OCI-LY7 (cell line): ENCODE data around the gene PIK3R3. TPM values are rescaled to one million over a fixed set of nuclear protein-coding genes. Genes with fewer than 3 reads are reported as not detected.

Experiments used
- BruUV-seq: library from RNA; stranded (reverse); fragments of 400-500 nt; replicated peaks from 2 replicates; lab custom pipeline; 2021; lab: Mats Ljungman, UMichigan
- CTCF ChIA-PET: fragments of 300-600 bp; sonication (Branson Sonifier 250); formaldehyde crosslinking; loops from one replicate; lab custom pipeline; 2022; ENCODE audit warnings: antibody characterized with exemption; ENCODE audit not compliant: unreplicated experiment; lab: Charles Lee
- POLR2A ChIA-PET: fragments of 300-600 bp; sonication (Branson Sonifier 250); formaldehyde crosslinking; loops from one replicate; lab custom pipeline; 2022; ENCODE audit warnings: antibody characterized with exemption; lab: Charles Lee
- DNase-seq: peaks from one replicate; pipeline ENCODE4 v3.0.0-alpha.2; 2015; ENCODE audit warnings: low spot score
- H2AFZ ChIP-seq: fragments of 200-600 bp; sonication (generic), shearing (Covaris generic); 2 replicates; pipeline ENCODE4 v1.6.1; 2014; ENCODE audit warnings: mild to moderate bottlenecking, antibody characterized with exemption, low read length, moderate library complexity
- H3K27ac ChIP-seq: fragments of 200-600 bp; sonication (generic); 2 replicates; pipeline ENCODE4 v1.5.1; 2014; ENCODE audit warnings: mixed run types, low read depth, mild to moderate bottlenecking, moderate library complexity, low read length, inconsistent platforms; ENCODE audit not compliant: poor library complexity, severe bottlenecking
- H3K36me3 ChIP-seq: fragments of 200-600 bp; sonication (generic); 2 replicates; pipeline ENCODE4 v1.6.1; 2014; ENCODE audit warnings: mild to moderate bottlenecking, antibody characterized with exemption, low read length, moderate library complexity, mixed read lengths; ENCODE audit not compliant: insufficient read depth
- H3K4me1 ChIP-seq: fragments of 200-600 bp; sonication (generic); 2 replicates; pipeline ENCODE4 v1.5.1; 2014; ENCODE audit warnings: mild to moderate bottlenecking, low read length; ENCODE audit not compliant: insufficient read depth, poor library complexity, severe bottlenecking
- H3K4me2 ChIP-seq: fragments of 200-600 bp; sonication (generic); 2 replicates; pipeline ENCODE4 v1.6.1; 2014; ENCODE audit warnings: mild to moderate bottlenecking, low read length
- H3K4me3 ChIP-seq: fragments of 200-600 bp; sonication (generic); 2 replicates; pipeline ENCODE4 v1.5.1; 2014; ENCODE audit warnings: mild to moderate bottlenecking, low read depth, low read length; ENCODE audit not compliant: poor library complexity, severe bottlenecking
- H3K79me2 ChIP-seq: fragments of 200-600 bp; sonication (generic); 2 replicates; pipeline ENCODE4 v1.6.1; 2016; ENCODE audit warnings: low read depth, mild to moderate bottlenecking, low read length, moderate library complexity, mixed read lengths; ENCODE audit not compliant: insufficient read depth
- H3K9me2 ChIP-seq: fragments of 200-600 bp; sonication (generic); 2 replicates; pipeline ENCODE4 v1.6.1; 2016; ENCODE audit warnings: mild to moderate bottlenecking, low read length, mixed read lengths; ENCODE audit not compliant: insufficient read depth
- H3K9me3 ChIP-seq: fragments of 200-600 bp; sonication (generic); 2 replicates; pipeline ENCODE4 v1.6.1; 2014; ENCODE audit warnings: mild to moderate bottlenecking, mixed run types, low read length, mixed read lengths
- H4K20me1 ChIP-seq: fragments of 200-600 bp; sonication (generic); 2 replicates; pipeline ENCODE4 v1.6.1; 2014; ENCODE audit warnings: mild to moderate bottlenecking, antibody characterized with exemption, low read length, moderate library complexity, mixed read lengths; ENCODE audit not compliant: insufficient read depth
- EZH2phosphoT487 ChIP-seq: fragments of 200-600 bp; sonication (generic); IDR thresholded peaks from 2 replicates; pipeline ENCODE4 v1.6.1; 2018; ENCODE audit warnings: low read depth, borderline replicate concordance, mild to moderate bottlenecking, mixed run types, antibody characterized with exemption, low read length, moderate library complexity, mixed read lengths
- intact Hi-C: fragments of 100-400 bp; cut with micrococcal nuclease; formaldehyde crosslinking; loops from one replicate; pipeline ENCODE4 v1.10.0; 2022; ENCODE audit not compliant: unreplicated experiment
- total RNA-seq, 2 experiments: library from RNA; depleted of rRNA in 1 of 2; stranded (reverse); fragments of >200 nt in 1 of 2; shearing (Covaris generic) in 1 of 2; gene quantifications; 2 replicates each; pipeline ENCODE4 v1.2.3, GENCODE V29; 2014 to 2022
- TF ChIP-seq, protein P1 (sequence below): fragments of 200-600 bp; sonication (generic); conservative IDR thresholded peaks from 2 replicates; pipeline ENCODE4 v1.5.1; 2014; ENCODE audit warnings: mild to moderate bottlenecking, antibody characterized with exemption, low read length, moderate library complexity, mixed read lengths

The PIK3R3 gene
- total RNA-seq, 2 experiments from 2014 or later = 12.7 to 27.0 TPM

GRCh38 chr1:46150085-46150484, 17.7 kb upstream of the PIK3R3 start:
- no peaks in the 10 kb centered on the region for H3K4me1 ChIP-seq
- H3K9me2 ChIP-seq = no peaks in the 10 kb centered on the region
- CTCF ChIA-PET = no interaction called here
- no peak for DNase-seq
- no peaks in the 10 kb centered on the region for H4K20me1 ChIP-seq
- H3K27ac ChIP-seq = no peak overlapping the region
- intact Hi-C loops = no loop called here
- H3K4me3 ChIP-seq = no peak overlapping the region
- H3K9me3 ChIP-seq = no peaks in the 10 kb centered on the region
- H3K36me3 ChIP-seq = no peaks in the 10 kb centered on the region
- no TSS peak for BruUV-seq
- no peak for TF ChIP-seq EZH2phosphoT487
- TF ChIP-seq, protein P1, sequence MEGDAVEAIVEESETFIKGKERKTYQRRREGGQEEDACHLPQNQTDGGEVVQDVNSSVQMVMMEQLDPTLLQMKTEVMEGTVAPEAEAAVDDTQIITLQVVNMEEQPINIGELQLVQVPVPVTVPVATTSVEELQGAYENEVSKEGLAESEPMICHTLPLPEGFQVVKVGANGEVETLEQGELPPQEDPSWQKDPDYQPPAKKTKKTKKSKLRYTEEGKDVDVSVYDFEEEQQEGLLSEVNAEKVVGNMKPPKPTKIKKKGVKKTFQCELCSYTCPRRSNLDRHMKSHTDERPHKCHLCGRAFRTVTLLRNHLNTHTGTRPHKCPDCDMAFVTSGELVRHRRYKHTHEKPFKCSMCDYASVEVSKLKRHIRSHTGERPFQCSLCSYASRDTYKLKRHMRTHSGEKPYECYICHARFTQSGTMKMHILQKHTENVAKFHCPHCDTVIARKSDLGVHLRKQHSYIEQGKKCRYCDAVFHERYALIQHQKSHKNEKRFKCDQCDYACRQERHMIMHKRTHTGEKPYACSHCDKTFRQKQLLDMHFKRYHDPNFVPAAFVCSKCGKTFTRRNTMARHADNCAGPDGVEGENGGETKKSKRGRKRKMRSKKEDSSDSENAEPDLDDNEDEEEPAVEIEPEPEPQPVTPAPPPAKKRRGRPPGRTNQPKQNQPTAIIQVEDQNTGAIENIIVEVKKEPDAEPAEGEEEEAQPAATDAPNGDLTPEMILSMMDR = no peak
- H3K4me2 ChIP-seq = no peak overlapping the region
- no peak overlapping the region for H2AFZ ChIP-seq
- no peaks in the 10 kb centered on the region for H3K79me2 ChIP-seq
- POLR2A ChIA-PET = interaction anchor here (1.2 kb wide), 1 partner anchor 10 kb away, joined by 3 read pairs; no protein-coding TSS in a partner anchor

DNA sequence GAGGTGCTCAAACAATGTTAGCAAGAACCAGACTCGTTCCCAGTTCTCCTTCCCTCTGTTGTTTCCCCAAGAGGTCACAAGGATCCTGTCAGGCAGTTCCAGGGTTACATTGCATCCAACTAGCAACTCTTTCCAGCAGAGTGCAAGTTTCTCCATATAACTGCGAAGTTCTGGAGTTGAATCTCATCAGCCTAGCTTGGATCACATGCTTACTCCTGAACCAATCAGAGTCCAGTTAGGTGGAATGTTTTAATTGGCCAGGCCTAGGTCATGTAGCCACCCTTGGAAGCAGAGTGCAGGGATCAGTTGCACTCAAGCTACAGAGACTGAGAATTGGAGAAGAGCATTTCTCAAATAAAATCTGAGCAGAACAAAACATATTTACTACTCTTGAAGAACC, 15.9 kb upstream of the PIK3R3 start:
- no peak overlapping the region for H3K4me3 ChIP-seq

DNA sequence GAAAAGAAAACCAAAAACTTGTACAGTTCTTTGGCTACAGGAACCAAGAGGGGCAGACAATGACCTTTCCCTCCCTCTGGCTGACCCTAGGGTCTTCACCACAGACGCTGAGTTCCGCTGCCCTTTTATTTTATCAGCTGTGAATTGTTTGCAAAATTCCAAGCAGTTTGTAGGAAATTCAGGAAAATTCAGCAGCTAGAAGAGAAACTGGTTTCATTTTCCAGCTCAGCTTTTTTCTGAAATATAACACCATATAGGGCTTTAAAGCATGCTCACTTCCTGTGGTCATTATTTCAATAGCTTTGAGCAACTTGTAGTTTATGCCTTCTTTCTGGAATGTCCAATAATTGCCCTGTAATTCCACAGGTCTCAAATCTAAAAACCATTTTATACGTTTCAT, 5.5 kb upstream of the PIK3R3 start:
- ChIA-PET CTCF (no interaction called here), POLR2A (interaction anchor here (0.9 to 1.6 kb wide), 2 partner anchors 10 to 20 kb away, joined by 3 to 4 read pairs; no protein-coding TSS in a partner anchor)
- Histone ChIP-seq H3K27ac (no peak overlapping the region), H3K4me3 (no peak overlapping the region), H2AFZ (no peak overlapping the region), H3K4me1 (peaks cover 18% of the 10 kb centered on the region), H3K9me3 (no peaks in the 10 kb centered on the region), H3K79me2 (no peaks in the 10 kb centered on the region), H3K4me2 (no peak overlapping the region), H4K20me1 (no peaks in the 10 kb centered on the region), H3K9me2 (no peaks in the 10 kb centered on the region), H3K36me3 (no peaks in the 10 kb centered on the region)
- DNase-seq = no peak
- TF ChIP-seq, protein P1 = no peak
- TF ChIP-seq EZH2phosphoT487 = no peak
- intact Hi-C loops = no loop called here
- BruUV-seq = no TSS peak

More for the DNA sequence above, 15.9 kb upstream of the PIK3R3 start:
- intact Hi-C loops = no loop called here
- no peaks in the 10 kb centered on the region for H3K9me3 ChIP-seq
- ChIA-PET CTCF (no interaction called here), POLR2A (interaction anchor here (1.7 kb wide), 1 partner anchor 11 kb away, joined by 3 read pairs; no protein-coding TSS in a partner anchor)
- TF ChIP-seq EZH2phosphoT487 = no peak
- TF ChIP-seq, protein P1 = no peak
- BruUV-seq = no TSS peak
- no peaks in the 10 kb centered on the region for H3K79me2 ChIP-seq
- no peaks in the 10 kb centered on the region for H4K20me1 ChIP-seq
- DNase-seq = no peak
- no peaks in the 10 kb centered on the region for H3K9me2 ChIP-seq
- no peak overlapping the region for H3K4me2 ChIP-seq
- no peaks in the 10 kb centered on the region for H3K36me3 ChIP-seq
- no peak overlapping the region for H3K27ac ChIP-seq
- no peaks in the 10 kb centered on the region for H3K4me1 ChIP-seq
- H2AFZ ChIP-seq = peak overlapping the region; percentile 45; the same call in 1 of the 2 replicates
